ENCODE measurements around the gene RNF114. TPM values are rescaled to one million over a fixed set of nuclear protein-coding genes. Genes with fewer than 3 reads are reported as not detected.

The RNF114 gene, protein sequence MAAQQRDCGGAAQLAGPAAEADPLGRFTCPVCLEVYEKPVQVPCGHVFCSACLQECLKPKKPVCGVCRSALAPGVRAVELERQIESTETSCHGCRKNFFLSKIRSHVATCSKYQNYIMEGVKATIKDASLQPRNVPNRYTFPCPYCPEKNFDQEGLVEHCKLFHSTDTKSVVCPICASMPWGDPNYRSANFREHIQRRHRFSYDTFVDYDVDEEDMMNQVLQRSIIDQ
- 10 to 100 TPM; 61.5 to 70.7 TPM for total RNA-seq

DNA sequence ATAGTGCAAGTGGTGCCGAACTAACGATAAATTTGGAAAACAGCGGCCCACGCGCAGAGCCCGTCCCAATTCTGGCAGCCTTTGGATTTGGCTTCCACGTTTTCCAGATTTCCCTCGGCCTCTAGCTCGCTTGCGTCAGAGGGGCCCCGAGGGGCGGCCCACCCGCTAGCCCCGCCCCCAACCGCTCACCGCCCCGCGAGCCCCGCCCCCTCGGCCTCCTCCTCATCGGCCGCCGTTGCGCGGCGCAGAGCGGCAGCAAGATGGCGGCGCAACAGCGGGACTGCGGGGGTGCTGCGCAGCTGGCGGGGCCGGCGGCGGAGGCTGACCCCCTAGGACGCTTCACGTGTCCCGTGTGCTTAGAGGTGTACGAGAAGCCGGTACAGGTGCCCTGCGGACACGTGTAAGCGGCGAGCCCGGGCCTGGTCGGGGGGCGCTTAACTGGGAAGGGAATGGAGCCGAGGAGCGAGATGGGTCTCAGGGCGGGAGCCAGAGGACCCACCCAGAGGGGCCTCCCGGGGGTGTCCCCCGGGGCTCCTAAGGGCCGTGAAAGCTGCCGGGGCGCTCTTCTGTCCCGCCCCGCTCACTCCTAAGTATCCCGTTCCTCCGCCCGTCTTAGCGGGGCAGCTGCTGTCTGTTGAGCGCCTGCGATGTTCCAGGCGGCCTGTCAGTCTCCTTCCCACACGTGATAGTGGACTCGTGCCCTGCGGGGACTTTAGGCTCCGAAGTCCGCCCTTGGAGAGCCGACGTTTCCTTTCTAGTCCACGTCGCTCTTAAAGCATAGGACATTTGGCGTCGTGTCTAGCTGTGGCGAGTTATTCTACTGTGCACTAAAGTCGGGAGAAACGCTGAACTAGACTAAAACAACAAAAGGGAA, at the start of gene RNF114:
TSS of gene RNF114 (plus strand) at position 245 of the 874 bp plus-strand sequence. CDS start at position 261, 16 bp downstream.
- Mint-ChIP-seq H3K27ac (peak within 1 kb of the TSS; percentile 95), H3K4me1 (peaks cover 39% of the 10 kb centered on the region), H3K36me3 (peaks cover 25% of the 10 kb centered on the region), H3K9me3 (no peaks in the 10 kb centered on the region), H3K27me3 (no peaks in the 10 kb centered on the region), H3K4me3 (peak within 1 kb of the TSS; percentile 97)
- DNase-seq: peak; percentile 91

DNA sequence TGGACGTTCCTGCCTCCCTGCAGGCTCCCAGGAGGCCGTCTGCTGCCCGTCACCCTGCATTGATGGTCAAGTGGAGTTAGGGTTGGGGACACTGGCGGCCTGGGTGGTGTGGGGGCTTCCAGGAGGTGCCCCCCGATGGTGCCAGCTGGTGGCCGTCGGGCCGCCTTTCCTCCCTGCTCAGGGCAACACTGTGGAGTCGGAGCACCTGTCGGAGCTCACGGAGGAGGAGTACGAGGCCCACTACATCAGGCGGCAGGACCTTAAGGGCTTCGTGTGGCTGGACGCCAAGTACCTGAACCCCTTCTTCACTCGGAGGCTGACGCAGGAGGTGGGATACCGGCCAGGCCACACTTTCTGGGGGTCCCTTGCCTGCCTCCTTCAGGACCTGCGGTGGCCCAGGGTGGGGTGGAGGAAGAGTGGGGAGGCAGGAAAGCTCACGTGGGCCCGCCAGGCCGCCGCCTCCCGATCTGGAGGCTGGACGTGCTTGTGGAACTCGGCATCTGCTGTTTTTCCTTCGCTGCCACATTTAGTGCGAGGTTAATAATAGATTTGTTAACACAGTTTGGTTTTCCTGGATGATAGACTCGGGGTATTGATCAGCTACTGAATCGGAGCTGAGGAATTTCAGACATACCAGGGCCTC, 49.5 kb upstream of the RNF114 start:
- Mint-ChIP-seq H3K4me3 (no peak overlapping the region), H3K4me1 (peaks cover 8% of the 10 kb centered on the region), H3K36me3 (peaks cover 8% of the 10 kb centered on the region), H3K27ac (peak overlapping the region; percentile 44), H3K9me3 (no peaks in the 10 kb centered on the region), H3K27me3 (no peaks in the 10 kb centered on the region)
- DNase-seq: no peak

DNA sequence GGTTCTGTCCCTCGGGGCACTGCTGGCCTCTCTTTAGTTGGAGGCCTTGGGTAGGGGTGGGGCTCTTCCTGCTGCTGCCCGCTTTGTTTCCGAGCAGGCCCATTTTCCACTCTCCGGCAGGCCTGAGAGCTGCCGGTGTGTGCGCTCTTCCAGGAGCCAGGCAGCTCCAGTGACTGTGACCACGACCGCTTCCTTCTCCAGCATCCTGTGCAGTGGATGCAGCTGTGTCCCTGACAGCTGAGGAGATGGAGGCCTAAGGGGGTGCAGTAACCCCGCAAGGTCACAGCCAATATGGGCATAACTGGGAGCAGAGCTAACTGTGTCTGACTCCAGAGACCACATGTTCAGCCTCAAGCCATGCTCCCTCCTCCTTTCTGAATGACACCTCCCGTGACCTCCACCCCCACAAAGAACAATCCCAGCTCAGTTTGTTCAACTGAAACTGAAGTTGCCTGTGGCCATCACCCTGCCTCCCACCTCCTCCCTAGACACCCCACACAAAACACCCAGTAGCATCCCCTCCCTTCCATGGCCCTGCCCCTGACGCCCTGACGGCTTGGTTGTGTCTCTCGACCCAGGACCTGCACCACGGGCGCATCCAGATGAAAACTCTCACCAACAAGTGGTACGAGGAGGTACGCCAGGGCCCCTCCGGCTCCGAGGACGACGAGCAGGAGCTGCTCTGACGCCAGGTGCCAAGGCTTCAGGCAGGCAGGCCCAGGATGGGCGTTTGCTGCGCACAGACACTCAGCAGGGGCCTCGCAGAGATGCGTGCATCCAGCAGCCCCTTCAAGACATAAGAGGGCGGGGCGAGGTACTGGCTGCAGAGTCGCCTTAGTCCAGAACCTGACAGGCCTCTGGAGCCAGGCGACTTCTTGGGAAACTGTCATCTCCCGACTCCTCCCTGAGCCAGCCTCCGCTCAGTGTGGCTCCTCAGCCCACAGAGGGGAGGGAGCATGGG, 48.7 kb upstream of the RNF114 start:
- H3K36me3 Mint-ChIP-seq: peaks cover 6% of the 10 kb centered on the region
- H3K4me1 Mint-ChIP-seq: peaks cover 8% of the 10 kb centered on the region
- no peak overlapping the region for H3K4me3 Mint-ChIP-seq
- H3K9me3 Mint-ChIP-seq: no peaks in the 10 kb centered on the region
- no peak for DNase-seq
- no peaks in the 10 kb centered on the region for H3K27me3 Mint-ChIP-seq
- peak overlapping the region; percentile 44 for H3K27ac Mint-ChIP-seq

DNA sequence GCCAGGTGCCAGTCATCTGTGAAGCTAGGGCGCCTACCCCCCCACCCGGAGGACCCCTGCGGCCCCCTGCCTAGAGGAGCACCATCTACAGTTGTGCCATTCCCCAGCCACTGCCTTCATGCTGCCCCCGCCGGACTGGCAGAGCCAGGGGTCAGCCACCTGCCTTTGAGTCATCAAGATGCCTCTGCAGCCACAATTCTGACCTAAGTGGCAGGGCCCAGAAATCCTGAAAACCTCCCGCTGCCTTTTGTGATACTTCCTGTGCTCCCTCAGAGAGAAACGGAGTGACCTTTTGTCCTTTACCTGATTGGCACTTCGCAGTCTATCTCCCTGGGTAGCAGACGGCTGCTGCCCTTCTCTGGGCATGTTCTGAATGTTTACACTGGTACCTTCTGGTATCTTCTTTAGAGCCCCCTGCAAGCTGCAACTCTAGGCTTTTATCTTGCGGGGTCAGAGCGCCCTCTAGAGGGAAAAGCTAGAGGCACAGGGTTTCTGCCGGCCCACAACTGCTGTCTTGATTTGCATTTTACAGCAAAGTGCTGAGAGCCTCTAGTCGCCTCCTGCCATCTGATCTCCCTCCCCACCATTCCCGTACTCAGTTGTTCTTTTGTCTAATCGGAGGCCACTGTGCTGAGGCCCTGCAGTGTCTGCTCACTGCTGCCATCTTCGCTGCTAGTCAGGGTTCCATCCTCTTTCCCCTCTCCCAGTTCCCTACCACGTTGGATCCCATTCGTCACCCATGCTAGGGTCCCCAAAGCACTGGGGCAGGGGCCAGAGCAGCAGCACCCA, 47.8 kb upstream of the RNF114 start:
- DNase-seq: peak; percentile 41
- Mint-ChIP-seq H3K9me3 (no peaks in the 10 kb centered on the region), H3K4me1 (peaks cover 12% of the 10 kb centered on the region), H3K36me3 (peaks cover 6% of the 10 kb centered on the region), H3K4me3 (no peak overlapping the region), H3K27me3 (no peaks in the 10 kb centered on the region), H3K27ac (no peak overlapping the region)

DNA sequence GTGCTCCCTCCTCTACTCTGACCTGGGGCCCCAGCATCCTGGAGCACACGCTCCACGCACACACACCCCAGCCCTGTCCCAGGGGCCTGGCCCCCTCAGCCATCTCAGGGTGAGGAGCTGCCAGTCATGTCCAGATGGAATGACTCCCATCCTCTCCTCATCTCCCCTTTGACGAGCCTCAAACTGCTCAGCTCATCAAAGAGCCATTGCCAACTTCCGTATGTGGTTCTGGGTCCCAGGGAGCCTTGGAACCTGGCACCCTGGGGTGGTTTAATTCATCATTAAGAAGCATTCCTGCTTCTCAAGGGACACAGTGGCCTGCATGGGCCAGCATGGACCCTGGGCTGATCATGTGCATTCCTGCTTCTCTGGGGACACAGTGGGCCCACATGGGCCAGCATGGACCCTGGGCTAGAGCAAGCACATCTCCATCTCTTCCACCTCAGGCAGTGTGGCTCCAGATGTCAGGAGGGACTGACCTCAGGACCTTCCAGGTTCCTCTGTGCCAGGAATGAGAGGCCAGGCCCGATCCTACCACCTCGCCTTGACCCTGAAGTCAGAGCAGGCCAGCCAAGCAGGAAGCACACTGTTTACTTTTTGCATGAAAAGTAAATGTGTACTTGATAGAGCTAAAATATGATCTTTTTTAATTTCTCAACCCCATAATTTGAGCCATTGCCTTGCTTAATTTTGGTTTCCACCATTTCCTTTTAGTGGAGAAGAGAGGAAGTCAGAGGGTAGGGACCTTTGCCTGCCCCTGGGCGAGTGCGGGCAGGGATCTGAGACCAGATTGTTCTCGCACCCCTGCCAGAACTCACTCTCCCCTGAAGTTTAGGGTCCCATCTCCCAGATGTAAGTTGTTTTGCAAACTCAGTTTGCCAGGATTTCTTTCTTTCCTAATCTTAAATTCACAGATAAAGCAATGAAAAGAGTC, 46.9 kb upstream of the RNF114 start:
- H3K27me3 Mint-ChIP-seq: no peaks in the 10 kb centered on the region
- DNase-seq: no peak
- H3K4me1 Mint-ChIP-seq: peaks cover 20% of the 10 kb centered on the region
- no peaks in the 10 kb centered on the region for H3K9me3 Mint-ChIP-seq
- no peak overlapping the region for H3K4me3 Mint-ChIP-seq
- peak overlapping the region; percentile 54 for H3K27ac Mint-ChIP-seq
- H3K36me3 Mint-ChIP-seq: peaks cover 3% of the 10 kb centered on the region

DNA sequence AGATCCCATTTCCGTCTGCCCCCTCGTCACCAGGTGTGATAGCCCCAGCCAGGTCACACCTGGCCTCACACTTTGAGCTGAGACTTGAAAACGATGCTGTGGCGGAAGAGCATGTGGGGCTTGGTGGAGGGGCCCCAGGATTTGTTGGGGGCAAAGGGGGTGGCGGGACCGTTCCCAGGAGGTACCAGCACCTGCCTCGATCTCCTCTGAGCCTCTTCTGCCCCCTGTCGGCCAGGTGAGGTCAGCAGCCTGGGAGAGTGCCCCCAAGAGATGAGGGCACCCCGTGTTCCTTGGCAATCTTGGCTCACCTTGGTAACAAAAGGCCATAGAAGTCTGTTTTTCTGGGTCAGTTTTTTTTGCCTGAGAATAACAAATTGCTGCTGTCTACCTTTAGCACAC, 46.3 kb upstream of the RNF114 start:
- H3K36me3 Mint-ChIP-seq: peaks cover 3% of the 10 kb centered on the region
- H3K27me3 Mint-ChIP-seq: no peaks in the 10 kb centered on the region
- H3K27ac Mint-ChIP-seq: no peak overlapping the region
- DNase-seq: no peak
- no peak overlapping the region for H3K4me3 Mint-ChIP-seq
- peaks cover 21% of the 10 kb centered on the region for H3K4me1 Mint-ChIP-seq
- no peaks in the 10 kb centered on the region for H3K9me3 Mint-ChIP-seq

DNA sequence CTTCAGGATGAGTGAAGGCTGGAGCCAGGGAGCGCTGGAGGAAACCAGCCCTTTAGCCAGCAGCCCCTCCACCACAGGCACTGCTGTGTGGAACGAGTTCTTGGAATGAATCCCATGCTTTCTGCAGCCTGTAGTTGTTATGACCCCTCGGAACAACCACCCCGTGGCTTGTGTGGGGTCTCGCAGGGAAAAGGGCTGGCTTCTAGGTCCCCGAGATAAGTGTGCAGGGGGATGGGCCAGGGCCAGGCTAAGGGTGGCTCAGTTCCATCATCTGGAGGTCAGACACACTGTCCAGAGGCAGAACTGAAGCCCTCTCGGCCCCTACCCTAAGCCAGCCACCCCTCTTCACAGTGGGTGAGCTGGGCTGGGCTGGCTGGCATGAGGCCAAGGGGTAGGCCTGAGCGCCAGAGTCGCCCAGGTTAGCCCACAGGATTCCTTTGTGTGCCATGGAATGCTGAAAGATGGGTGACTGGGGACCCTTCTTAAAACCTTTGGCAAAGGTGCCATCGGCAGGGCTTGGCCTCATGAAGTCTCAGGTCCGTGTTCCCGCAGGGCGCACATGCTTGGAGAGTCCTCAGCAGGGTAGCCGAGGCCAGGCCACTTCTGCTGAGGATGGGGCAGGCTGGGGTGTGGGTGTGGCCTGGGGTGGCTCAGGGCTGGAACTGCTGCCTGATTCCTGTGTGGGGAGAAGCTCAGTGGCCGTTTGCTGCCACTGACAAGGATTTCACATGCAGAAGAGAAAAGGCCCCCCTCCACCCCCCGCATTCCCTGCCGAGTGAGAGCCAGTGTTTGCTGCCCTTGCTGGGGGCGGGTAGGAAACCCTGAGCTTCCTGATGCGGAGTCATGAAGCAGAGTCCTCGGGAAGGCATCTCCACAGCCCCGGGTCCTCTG, 45.5 kb upstream of the RNF114 start:
- peaks cover 2% of the 10 kb centered on the region for H3K36me3 Mint-ChIP-seq
- no peak overlapping the region for H3K4me3 Mint-ChIP-seq
- no peak for DNase-seq
- peaks cover 21% of the 10 kb centered on the region for H3K4me1 Mint-ChIP-seq
- no peak overlapping the region for H3K27ac Mint-ChIP-seq
- H3K9me3 Mint-ChIP-seq: no peaks in the 10 kb centered on the region
- H3K27me3 Mint-ChIP-seq: no peaks in the 10 kb centered on the region

DNA sequence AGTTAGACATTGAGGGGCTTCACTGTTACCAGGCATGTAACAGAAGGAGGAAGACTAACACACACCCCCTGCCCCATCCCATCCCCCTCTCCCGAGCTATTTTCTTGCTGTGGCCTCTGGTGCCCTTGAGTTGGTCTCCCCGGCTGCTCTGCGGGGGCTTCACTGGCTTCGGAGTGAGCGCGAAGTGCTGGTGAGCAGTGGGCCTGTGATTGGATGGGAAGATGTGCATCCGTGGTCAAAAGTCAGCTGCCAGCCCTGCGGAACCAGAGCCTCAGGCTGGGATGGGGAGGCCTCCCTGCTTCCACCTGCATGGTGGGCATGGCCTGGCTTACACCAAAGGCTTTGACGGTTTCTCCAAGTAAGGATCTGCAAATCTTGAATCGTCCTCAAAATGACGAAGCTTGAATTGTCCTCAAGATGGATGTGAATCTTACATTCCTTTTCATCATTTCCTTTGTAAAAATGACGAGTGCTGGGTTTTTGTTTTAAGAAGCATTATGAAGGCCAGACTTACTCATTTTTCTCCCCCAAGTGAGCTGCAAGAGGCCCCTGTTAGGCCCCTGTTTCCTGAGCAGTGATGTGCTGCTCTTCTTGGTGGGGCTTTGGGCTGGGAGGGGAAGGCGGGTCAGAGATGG, 44.6 kb upstream of the RNF114 start:
- no peak overlapping the region for H3K27ac Mint-ChIP-seq
- H3K4me3 Mint-ChIP-seq: no peak overlapping the region
- H3K9me3 Mint-ChIP-seq: no peaks in the 10 kb centered on the region
- H3K36me3 Mint-ChIP-seq: peaks cover 2% of the 10 kb centered on the region
- H3K4me1 Mint-ChIP-seq: peaks cover 21% of the 10 kb centered on the region
- no peaks in the 10 kb centered on the region for H3K27me3 Mint-ChIP-seq
- DNase-seq: no peak

DNA sequence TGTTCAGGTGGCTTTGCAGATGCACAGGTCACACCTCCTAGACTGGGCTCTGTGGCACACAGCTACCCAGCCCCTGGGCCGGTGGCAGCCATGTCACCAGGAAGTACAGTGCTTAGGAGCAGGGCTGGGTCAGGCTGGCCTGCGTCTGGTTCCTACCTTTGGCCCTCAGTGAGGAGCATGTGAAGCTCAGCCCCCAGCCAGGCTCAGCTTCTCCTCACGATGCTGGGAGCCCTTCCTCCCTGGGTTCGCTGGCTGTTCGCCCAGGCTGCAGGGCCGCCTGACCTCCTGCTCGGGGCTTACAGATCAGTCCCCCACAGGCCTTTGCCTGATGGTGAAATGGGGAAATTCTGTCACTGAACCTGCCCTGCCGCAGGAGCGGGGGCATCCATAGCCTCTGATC, 43.9 kb upstream of the RNF114 start:
- no peak overlapping the region for H3K27ac Mint-ChIP-seq
- H3K4me3 Mint-ChIP-seq: no peak overlapping the region
- peaks cover 2% of the 10 kb centered on the region for H3K36me3 Mint-ChIP-seq
- no peak for DNase-seq
- H3K9me3 Mint-ChIP-seq: no peaks in the 10 kb centered on the region
- peaks cover 19% of the 10 kb centered on the region for H3K4me1 Mint-ChIP-seq
- no peaks in the 10 kb centered on the region for H3K27me3 Mint-ChIP-seq

DNA sequence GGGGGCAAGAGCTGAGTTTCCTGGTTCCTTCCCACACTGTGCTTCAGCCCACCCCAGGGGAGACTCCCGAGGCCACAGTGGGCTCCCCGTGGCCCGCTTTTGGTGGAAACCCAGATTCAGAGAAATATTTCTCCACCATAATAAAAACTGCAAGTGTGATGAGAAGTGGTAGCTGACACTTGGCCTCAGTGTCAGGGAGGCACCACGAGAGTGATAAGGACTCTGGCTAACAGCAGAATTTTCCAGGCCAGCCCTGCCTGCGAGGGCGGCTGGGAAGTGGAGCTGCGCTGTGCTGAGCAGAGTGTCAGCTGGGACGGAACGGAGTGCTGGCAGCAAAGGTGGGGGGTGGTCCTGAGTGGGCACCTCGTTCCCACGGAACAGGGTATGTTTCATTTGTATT, 43.4 kb upstream of the RNF114 start:
- Mint-ChIP-seq H3K9me3 (no peaks in the 10 kb centered on the region), H3K27ac (no peak overlapping the region), H3K4me3 (no peak overlapping the region), H3K36me3 (peaks cover 2% of the 10 kb centered on the region), H3K4me1 (peaks cover 15% of the 10 kb centered on the region), H3K27me3 (no peaks in the 10 kb centered on the region)
- DNase-seq: no peak

DNA sequence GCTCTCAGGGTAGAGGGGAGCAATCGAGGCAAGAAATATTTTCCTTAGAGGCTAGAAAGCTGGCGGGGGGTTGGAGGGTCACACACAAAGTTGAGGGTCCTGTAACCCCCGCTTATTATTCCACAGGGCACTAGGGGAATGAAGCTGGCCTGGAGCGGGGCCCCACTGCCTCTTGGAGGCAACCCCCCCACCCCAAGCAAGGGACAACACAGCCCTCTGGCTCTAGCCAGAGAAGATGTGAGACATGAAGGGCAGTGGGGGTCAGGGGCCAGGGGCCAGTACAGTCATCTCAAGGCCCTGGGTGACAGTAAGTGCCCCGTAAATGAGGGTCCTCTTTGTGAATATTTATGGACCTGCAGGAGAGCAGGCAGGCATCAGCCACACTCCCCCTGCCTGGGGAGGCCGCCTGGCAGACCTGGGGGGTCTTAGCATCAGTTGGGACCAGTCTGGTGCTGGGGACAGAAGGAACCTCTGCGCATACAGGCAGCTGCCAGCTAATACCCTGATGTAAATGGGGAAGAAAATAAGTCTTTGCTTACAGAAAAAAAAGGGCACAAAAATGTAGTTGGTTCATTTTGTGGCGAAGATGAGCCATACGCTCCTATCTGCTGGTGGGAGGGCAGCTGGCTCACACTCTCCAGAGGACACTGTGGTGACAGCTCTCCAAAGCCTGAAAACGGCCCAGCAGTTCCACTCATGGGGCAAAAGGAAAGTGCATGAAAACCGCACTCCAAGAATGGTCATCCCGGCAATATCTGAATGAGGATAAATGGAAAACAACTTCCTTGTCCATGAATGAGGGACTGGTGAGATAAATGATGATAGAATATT, 42.7 kb upstream of the RNF114 start:
- H3K27ac Mint-ChIP-seq: peak overlapping the region; percentile 49
- no peak for DNase-seq
- peaks cover 2% of the 10 kb centered on the region for H3K36me3 Mint-ChIP-seq
- H3K4me3 Mint-ChIP-seq: no peak overlapping the region
- H3K9me3 Mint-ChIP-seq: no peaks in the 10 kb centered on the region
- H3K27me3 Mint-ChIP-seq: no peaks in the 10 kb centered on the region
- peaks cover 13% of the 10 kb centered on the region for H3K4me1 Mint-ChIP-seq
